ENCODE results near the gene ZNF711. TPM values are rescaled to one million over a fixed set of nuclear protein-coding genes. Genes with fewer than 3 reads are reported as not detected.

ZNF711 gene
- total RNA-seq, 4 donors from 2014 or later, result 0.38 to 2.5 (median 1.7) TPM

Other genes with a start within 250 kb of the ZNF711 start
- gene APOOL, start 240.1 kb upstream of the ZNF711 start, total RNA-seq, result 10 to 100 TPM in 2 of 4 donors, 1 to 10 TPM in 2; 8.3 to 12.0 (median 10.4) TPM
- gene SATL1, start 212 bp upstream of the ZNF711 start, total RNA-seq, result not detected
- 1 to 10 TPM in 2 of 4 donors, under 1 TPM in 2; 0.24 to 2.0 (median 0.87) TPM for gene POF1B, start 135.7 kb downstream of the ZNF711 start, total RNA-seq

All from omental fat pad (tissue), 4 donors.